ENCODE results near the gene CACNA2D1. TPM values are rescaled to one million over a fixed set of nuclear protein-coding genes. Genes with fewer than 3 reads are reported as not detected.
"Not testable (repeated sequence)": the region's sequence is repeated elsewhere in the genome, so short reads cannot be mapped to it uniquely, and the experiment has no call there.

CACNA2D1 gene
- total RNA-seq, 1 experiment from 2014 or later = 13.6 TPM

GRCh38 chr7:82396343-82396742 lies 47.2 kb downstream of the CACNA2D1 start:
- DNase-seq (ENCODE audit: extremely low read depth, low read depth) = no peak

- no peak for DNase-seq (ENCODE audit: extremely low read depth, low read depth)
Observed at GRCh38 chr7:82395147-82395546, 48.4 kb downstream of the CACNA2D1 start.

- no peak for DNase-seq (ENCODE audit: extremely low read depth, low read depth)
Observed at GRCh38 chr7:82393840-82394220, 49.7 kb downstream of the CACNA2D1 start.

GRCh38 chr7:82393076-82393839 lies 50.3 kb downstream of the CACNA2D1 start:
- DNase-seq (ENCODE audit: extremely low read depth, low read depth) = no peak

GRCh38 chr7:82390936-82391335 lies 52.6 kb downstream of the CACNA2D1 start:
- DNase-seq (ENCODE audit: extremely low read depth, low read depth) = no peak

- DNase-seq (ENCODE audit: extremely low read depth, low read depth) = no peak
Observed at GRCh38 chr7:82389876-82390275, 53.7 kb downstream of the CACNA2D1 start.

- no peak for DNase-seq (ENCODE audit: extremely low read depth, low read depth)
Observed at GRCh38 chr7:82388138-82388537, 55.4 kb downstream of the CACNA2D1 start.

- DNase-seq (ENCODE audit: extremely low read depth, low read depth) = not testable (repeated sequence)
Observed at GRCh38 chr7:82386571-82386970, 57.0 kb downstream of the CACNA2D1 start.

- no peak for DNase-seq (ENCODE audit: extremely low read depth, low read depth)
Observed at GRCh38 chr7:82384779-82385178, 58.8 kb downstream of the CACNA2D1 start.

GRCh38 chr7:82384051-82384464 lies 59.5 kb downstream of the CACNA2D1 start:
- no peak for DNase-seq (ENCODE audit: extremely low read depth, low read depth)

GRCh38 chr7:82382276-82382675 lies 61.3 kb downstream of the CACNA2D1 start:
- DNase-seq (ENCODE audit: extremely low read depth, low read depth) = no peak

- no peak for DNase-seq (ENCODE audit: extremely low read depth, low read depth)
Observed at GRCh38 chr7:82376739-82377138, 66.8 kb downstream of the CACNA2D1 start.

- no peak for DNase-seq (ENCODE audit: extremely low read depth, low read depth)
Observed at GRCh38 chr7:82375713-82376112, 67.9 kb downstream of the CACNA2D1 start.

GRCh38 chr7:82375129-82375528 lies 68.4 kb downstream of the CACNA2D1 start:
- DNase-seq (ENCODE audit: extremely low read depth, low read depth) = no peak

- no peak for DNase-seq (ENCODE audit: extremely low read depth, low read depth)
Observed at GRCh38 chr7:82373926-82374635, 69.5 kb downstream of the CACNA2D1 start.

GRCh38 chr7:82364671-82365070 lies 78.9 kb downstream of the CACNA2D1 start:
- no peak for DNase-seq (ENCODE audit: extremely low read depth, low read depth)

GRCh38 chr7:82364048-82364447 lies 79.5 kb downstream of the CACNA2D1 start:
- no peak for DNase-seq (ENCODE audit: extremely low read depth, low read depth)

GRCh38 chr7:82362129-82362706 lies 81.4 kb downstream of the CACNA2D1 start:
- no peak for DNase-seq (ENCODE audit: extremely low read depth, low read depth)

- DNase-seq (ENCODE audit: extremely low read depth, low read depth) = no peak
Observed at GRCh38 chr7:82360591-82361368, 82.8 kb downstream of the CACNA2D1 start.

- DNase-seq (ENCODE audit: extremely low read depth, low read depth) = no peak
Observed at GRCh38 chr7:82359426-82359825, 84.2 kb downstream of the CACNA2D1 start.

GRCh38 chr7:82358923-82359322 lies 84.7 kb downstream of the CACNA2D1 start:
- no peak for DNase-seq (ENCODE audit: extremely low read depth, low read depth)

Measured in NCI-H460 (cell line).